HPDE6-E6E7 (cell line): ENCODE results near the gene RD3L.

Source experiments
- DNase-seq: peaks from one replicate; pipeline ENCODE4 v3.0.0; 2011; ENCODE audit warnings: missing footprints; ENCODE audit errors: extremely low spot score

The RD3L gene

GRCh38 chr14:103896578-103896977, 45.8 kb downstream of the RD3L start:
- DNase-seq: no peak

GRCh38 chr14:103894723-103895059, 47.6 kb downstream of the RD3L start:
- no peak for DNase-seq

GRCh38 chr14:103894034-103894722, 48.2 kb downstream of the RD3L start:
- DNase-seq: no peak

GRCh38 chr14:103892247-103892646, 50.1 kb downstream of the RD3L start:
- no peak for DNase-seq

GRCh38 chr14:103891667-103892215, 50.6 kb downstream of the RD3L start:
- no peak for DNase-seq

- DNase-seq: no peak
Observed at GRCh38 chr14:103890821-103891666, 51.3 kb downstream of the RD3L start.
